Stimulated activated CD4-positive, alpha-beta T cell treated with anti-CD3 and anti-CD28 coated beads, TNF-alpha, amount 100 ng/mL, for 24 hours (primary cell): ENCODE data around the gene CD53.
A peak's percentile ranks its signal among the peaks of the same experiment; 100 is the strongest.

Experiments
- DNase-seq, 3 experiments: peaks; one replicate each; pipeline ENCODE4 v3.0.0-alpha.2; 2020; ENCODE audit warnings: low read depth in 3 of 3

CD53 gene

GRCh38 chr1:110876748-110877341 is 3.9 kb downstream of the CD53 start:
- DNase-seq: no peak

DNA sequence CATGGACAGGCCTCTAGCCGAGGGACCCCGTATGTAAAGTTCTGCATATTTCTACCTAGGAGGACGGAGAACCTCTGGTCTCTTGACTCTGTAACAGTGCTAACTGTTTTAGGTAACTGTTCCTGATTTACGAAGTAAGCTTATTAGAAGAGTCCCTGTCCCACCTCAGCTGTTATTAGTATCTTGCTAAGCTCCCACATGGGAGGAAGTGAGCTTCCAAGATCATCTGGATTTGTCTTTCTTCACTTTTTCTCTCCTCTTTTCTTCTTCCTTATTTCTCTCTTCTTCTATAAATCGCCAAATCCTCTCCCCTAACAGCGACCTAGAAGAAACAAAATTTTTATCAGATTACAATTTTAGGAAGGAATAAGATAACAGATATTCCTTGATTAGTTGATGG is 4.4 kb downstream of the CD53 start:
- DNase-seq: no peak

DNA sequence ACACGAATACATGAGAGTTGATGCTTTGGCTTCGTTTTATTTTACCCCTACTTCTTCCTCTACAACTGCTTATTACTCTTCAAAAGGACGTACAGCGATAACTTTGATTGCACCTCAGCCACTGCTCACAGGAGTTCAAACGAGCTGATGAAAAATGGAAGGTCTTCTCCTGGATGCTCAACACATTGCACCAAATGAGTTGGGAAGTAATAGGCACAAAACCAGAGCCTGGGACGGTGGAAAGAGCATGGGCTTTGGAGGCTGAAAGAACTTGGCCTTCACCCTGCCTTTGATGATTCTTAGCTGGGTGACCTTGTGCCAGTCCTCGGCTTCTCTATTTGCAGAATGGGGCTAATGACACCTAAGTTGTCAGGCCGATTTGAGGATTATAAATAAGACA is 4.8 kb downstream of the CD53 start:
- DNase-seq: no peak

DNA sequence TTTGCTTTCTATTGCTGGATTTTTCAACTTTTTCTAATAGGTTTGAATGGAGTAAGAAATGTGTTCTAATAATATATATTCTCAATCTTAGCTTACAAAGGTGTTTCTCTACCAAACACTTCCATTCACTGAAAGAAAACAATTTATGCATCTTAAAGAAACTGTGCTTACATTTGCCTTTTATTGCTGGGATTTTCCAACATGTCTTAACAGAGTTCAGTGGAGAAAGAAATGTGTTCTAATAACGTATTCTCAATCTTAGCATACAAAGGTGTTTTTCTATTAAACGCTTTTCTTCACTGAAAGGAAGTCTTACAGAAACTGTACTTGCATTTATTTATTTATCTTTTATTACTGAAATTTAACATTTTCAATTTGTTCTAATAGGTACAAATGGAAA is 5.6 kb downstream of the CD53 start:
- DNase-seq: no peak

DNA sequence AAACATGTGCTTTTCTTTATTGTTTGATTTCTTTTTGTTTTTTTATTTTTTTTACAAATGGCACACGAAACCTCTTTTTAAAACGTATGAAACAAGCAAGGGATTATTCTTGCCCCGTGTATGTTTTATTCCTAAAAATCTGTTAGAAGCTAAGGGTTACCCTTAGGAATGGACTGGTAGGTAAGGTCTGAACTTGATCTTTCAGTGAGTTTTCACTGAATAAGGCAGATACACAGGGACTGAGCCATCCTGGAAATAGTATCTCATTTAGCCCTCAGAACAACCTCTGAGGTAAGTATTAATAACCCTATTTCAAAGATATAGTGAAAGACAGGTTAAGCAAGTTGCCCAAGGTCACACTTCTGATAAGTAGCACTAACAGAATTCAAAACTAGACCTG is 6.0 kb downstream of the CD53 start:
- no peak for DNase-seq

DNA sequence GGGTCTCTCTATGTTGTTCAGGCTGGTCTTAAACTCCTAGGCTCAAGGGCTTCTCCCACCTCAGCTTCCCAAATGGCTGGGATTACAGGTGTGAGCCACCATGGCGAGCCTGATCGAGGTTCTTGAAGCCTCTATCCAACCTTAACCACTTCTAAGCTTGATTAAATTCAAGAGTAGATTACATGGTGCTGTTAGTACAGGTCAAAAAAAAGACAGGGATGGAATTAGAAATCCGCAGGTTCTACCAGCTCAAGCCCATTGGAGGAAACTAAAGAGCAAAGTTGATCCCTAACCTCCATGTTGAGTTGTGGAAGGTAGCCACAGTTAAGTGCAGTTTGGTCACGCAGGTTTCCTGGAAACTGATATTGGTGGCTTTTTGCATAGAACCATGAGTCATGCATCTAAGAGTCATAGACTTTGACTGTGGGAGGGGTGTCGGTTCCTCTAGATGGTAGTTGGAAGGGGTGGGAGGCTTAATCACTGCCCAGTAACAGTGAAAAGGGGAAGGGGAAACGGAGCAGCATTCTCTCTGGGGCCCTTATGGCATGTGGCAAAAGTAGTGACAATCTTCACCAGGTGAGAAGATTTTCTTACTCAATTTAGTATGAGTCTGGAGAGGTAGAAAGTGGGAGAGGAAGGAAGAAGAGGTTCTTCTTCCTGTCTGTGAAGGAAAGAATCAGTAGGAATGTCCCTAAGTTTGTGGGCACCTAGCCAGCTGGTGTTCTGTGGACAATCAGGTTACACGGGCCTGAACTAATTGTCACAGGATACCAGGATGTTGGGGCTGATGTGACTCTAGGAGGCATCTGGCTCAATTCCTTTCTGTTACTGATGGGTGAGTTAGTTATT is 7.0 kb downstream of the CD53 start:
- DNase-seq: peak; percentile 34 to 66 (median 48)

GRCh38 chr1:110880708-110881374 is 7.9 kb downstream of the CD53 start:
- DNase-seq: peak in 1 of 3 experiments; percentile 37

GRCh38 chr1:110888049-110888448 is 15.1 kb downstream of the CD53 start:
- no peak for DNase-seq

- no peak for DNase-seq
These were observed 15.7 kb downstream of the CD53 start for GRCh38 chr1:110888641-110889040.

DNA sequence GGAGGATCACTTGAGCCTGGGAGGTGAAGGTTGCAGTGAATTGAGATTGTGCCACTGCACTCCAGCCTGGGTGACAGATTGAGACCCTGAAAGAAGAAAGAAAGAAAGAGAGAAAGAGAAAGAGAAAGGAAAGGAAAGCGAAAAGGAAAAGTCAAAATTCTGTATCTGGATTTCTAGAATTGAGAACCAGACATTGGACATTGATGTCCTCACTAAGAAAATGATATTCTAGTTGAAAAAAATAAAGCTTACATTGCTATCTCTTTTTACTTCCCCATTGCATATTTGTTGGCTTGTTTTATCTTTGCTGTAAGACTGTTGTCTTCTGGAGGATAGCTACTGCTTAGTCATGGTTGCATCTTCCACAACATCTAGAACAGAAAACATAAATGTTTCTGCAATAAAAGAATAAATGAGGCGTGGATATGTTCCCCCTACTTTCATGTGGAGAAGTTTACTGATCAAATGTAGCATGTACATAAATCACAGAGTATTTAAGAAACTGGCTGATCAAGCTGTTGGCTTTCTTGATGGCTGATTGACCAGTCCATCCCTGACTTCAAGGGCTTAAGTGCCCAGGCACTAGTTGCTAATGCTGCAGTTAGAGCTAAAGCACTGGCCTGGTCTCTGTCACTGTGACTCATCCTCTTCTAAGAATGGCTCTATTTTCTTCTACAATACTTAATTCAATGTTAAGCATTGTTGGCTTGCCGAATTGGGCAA is 17.7 kb downstream of the CD53 start:
- no peak for DNase-seq

DNA sequence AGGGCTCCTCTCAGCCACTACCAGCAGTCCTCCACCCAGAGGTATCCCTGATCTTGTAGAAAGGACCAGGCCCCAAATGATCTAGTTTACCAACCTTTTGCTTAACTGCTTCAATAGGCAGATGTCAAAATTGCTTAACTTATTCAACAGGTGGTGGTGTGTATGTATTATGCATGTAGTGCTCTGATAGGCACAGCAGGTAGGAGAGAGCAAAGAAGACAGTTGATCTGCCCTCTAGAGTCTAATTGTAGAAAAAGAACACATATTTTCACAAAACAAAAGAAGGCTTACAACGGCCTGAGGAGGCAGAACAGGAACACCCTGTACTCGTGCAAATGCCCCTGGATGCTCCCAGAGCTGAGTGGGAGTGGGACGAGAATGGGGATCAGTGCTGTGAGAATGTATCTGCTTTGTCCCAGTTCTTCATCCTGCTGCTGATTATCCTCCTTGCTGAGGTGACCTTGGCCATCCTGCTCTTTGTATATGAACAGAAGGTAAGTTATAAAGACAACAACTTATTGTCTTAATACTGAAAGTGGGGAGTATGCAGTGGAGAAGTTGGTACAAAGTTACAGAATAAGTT is 21.1 kb downstream of the CD53 start:
- no peak for DNase-seq

DNA sequence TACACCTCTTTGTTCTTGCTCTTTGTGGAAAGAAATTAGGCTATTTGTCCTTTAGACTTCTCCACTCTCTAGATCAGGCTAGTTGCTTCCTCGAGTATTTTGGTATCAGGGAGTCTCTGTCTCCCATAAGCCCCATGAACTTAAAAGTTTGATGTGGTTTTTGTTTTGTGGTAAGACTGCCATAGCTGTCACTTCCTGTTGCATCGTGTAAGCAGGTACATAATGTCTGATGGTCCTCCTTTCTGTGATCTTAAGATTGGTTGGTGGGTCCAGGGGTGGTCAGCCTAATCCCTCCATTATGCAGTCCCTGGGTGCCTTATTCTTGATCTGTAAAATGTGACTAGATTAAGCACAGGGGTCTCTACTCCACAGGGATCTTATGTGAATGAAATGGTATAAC is 23.1 kb downstream of the CD53 start:
- DNase-seq: no peak

DNA sequence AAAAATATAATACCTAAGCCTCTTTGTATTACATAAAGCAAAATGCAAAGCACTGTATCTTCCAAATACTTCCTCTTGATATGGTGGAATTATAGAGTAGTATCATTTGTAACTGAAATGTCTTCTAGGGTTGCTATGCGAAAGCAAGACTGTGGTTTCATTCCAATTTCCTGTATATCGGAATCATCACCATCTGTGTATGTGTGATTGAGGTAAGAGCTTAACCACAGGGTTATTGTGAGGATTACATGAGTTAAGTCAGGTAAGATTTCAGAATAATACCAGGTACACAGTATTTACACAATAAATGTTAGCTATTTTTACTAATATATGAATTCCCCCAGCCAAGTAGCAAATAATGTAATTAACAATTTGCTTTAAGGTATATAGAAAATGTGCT is 24.7 kb downstream of the CD53 start:
- DNase-seq: no peak

DNA sequence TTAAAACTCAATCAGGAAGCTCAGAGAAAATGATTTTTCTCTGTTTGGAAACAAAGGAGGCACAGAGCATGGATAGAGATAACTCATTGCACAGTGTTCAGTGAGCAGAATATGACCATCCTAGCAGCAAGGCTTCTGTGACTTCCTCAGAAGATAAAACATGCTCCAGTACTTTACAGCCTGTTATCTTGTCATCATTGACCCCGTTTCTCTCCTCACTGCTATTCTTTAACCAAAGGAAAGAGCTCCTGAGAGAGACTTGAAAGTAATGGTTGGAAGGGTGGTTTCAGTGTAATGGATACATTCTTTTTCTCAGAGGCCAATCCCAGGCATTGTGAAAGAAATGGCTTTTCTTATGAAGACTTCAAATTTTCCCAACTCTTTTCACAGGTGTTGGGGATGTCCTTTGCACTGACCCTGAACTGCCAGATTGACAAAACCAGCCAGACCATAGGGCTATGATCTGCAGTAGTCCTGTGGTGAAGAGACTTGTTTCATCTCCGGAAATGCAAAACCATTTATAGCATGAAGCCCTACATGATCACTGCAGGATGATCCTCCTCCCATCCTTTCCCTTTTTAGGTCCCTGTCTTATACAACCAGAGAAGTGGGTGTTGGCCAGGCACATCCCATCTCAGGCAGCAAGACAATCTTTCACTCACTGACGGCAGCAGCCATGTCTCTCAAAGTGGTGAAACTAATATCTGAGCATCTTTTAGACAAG is 25.9 kb downstream of the CD53 start:
- no peak for DNase-seq

DNA sequence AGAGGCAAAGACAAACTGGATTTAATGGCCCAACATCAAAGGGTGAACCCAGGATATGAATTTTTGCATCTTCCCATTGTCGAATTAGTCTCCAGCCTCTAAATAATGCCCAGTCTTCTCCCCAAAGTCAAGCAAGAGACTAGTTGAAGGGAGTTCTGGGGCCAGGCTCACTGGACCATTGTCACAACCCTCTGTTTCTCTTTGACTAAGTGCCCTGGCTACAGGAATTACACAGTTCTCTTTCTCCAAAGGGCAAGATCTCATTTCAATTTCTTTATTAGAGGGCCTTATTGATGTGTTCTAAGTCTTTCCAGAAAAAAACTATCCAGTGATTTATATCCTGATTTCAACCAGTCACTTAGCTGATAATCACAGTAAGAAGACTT is 26.5 kb downstream of the CD53 start:
- no peak for DNase-seq

- no peak for DNase-seq
These were observed 30.0 kb downstream of the CD53 start for GRCh38 chr1:110902820-110903463.

GRCh38 chr1:110903853-110904500 is 31.0 kb downstream of the CD53 start:
- DNase-seq: no peak

DNA sequence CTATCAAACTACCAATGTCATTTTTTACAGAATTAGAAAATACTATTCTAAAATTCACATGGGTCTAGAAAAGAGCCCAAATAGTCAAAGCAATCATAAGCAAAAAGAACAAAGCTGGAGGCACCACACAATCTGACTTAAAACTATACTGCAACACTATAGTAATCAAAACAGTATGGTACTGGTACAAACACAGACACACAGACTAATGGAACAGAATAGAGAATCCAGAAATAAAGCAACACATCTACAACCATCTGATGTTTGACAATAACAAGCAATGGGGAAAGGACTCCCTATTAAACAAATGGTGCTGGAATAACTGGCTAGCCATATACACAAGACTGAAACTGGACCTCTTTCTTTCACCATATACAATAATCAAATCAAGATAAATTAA is 39.8 kb downstream of the CD53 start:
- DNase-seq: no peak

GRCh38 chr1:110914676-110915075 is 41.7 kb downstream of the CD53 start:
- DNase-seq: no peak

DNA sequence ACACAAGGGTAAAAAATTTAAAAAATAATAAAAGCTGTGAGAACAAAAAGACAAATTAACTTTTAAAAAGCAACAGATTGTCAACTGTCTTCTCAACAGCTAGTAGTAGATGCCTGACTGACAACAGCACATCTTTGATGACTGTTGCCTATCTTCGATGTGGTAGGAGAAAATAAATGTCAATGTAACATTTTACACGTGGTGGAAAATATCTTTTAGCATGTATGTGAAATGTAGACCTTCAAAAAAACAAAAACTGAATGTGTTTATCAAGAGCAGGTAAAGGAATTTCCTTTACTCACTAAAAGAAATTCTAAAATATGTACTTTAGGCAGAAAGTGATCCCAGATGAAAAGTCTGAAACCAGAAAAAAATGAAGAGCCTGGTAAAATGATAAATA is 42.9 kb downstream of the CD53 start:
- no peak for DNase-seq
